ENCODE measurements around the gene PRRC2C. TPM values are rescaled to one million over a fixed set of nuclear protein-coding genes. Genes with fewer than 3 reads are reported as not detected.

Gene PRRC2C
- total RNA-seq, 4 donors from 2014 or later = 61.7 to 125 (median 94.9) TPM

GRCh38 chr1:171521567-171521966 lies 36.2 kb downstream of the PRRC2C start:
- H3K4me3 ChIP-seq = no peak overlapping the region
- WGBS, 2 donors (ENCODE audit: low coverage in 1 of 2) = 62 to 70% methylated on average over 2 of the region's 2 CpGs
- DNase-seq = no peak
- in situ Hi-C loops (cut with MboI; ENCODE audit: low pct_ligation_motif_present in 1 of 4, low pct_unique_long_range_greater_than_20kb in 1 of 4, low sequenced_read_pairs in 3 of 4) = no loop called here
- no peaks in the 10 kb centered on the region for H3K27me3 ChIP-seq
- TF ChIP-seq POLR2AphosphoS5 (IDR thresholded peaks at IDR 0.05) (no peak), POLR2A (IDR thresholded peaks at IDR 0.05) (no peak), EP300 (IDR thresholded peaks at IDR 0.05; ENCODE audit: low read depth) (no peak)
- TF ChIP-seq, protein P1, sequence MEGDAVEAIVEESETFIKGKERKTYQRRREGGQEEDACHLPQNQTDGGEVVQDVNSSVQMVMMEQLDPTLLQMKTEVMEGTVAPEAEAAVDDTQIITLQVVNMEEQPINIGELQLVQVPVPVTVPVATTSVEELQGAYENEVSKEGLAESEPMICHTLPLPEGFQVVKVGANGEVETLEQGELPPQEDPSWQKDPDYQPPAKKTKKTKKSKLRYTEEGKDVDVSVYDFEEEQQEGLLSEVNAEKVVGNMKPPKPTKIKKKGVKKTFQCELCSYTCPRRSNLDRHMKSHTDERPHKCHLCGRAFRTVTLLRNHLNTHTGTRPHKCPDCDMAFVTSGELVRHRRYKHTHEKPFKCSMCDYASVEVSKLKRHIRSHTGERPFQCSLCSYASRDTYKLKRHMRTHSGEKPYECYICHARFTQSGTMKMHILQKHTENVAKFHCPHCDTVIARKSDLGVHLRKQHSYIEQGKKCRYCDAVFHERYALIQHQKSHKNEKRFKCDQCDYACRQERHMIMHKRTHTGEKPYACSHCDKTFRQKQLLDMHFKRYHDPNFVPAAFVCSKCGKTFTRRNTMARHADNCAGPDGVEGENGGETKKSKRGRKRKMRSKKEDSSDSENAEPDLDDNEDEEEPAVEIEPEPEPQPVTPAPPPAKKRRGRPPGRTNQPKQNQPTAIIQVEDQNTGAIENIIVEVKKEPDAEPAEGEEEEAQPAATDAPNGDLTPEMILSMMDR (IDR thresholded peaks at IDR 0.05) = no peak
- H3K36me3 ChIP-seq = peaks cover 0 to 90% (median 35%) of the 10 kb centered on the region in 4 donors
- intact Hi-C loops (cut with DNase I; ENCODE audit: low total_unique reads) = no loop called here
- no peaks in the 10 kb centered on the region for H3K9me3 ChIP-seq
- H3K27ac ChIP-seq = no peak overlapping the region
- no peaks in the 10 kb centered on the region for H3K4me1 ChIP-seq

DNA sequence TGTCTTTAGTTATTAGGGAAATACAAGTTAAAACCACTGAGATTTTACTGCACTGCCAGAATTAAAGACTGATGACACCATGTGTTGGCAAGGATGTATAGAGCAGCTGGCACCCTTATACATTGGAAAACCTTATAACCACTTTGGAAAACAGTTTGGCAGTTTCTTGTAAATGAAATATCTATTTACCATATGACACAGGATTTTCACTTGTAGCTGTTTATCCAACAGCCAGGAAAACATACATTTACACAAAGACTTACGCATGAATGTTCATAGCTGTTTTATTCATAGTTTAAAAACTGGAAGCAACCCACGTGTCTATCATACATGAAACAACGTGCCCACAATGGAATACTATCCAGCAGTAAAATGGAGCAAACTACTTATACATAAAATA lies 45.3 kb downstream of the PRRC2C start:
- Histone ChIP-seq H3K4me1 (no peaks in the 10 kb centered on the region), H3K27ac (no peak overlapping the region), H3K27me3 (no peaks in the 10 kb centered on the region), H3K36me3 (peaks cover 0 to 93% (median 40%) of the 10 kb centered on the region in 4 donors), H3K4me3 (no peak overlapping the region), H3K9me3 (no peaks in the 10 kb centered on the region)
- in situ Hi-C loops (cut with MboI; ENCODE audit: low pct_ligation_motif_present in 1 of 4, low pct_unique_long_range_greater_than_20kb in 1 of 4, low sequenced_read_pairs in 3 of 4) (no loop called here), intact Hi-C loops (cut with DNase I; ENCODE audit: low total_unique reads) (no loop called here)
- TF ChIP-seq POLR2AphosphoS5 (IDR thresholded peaks at IDR 0.05) (no peak), POLR2A (IDR thresholded peaks at IDR 0.05) (no peak), EP300 (IDR thresholded peaks at IDR 0.05; ENCODE audit: low read depth) (no peak)
- TF ChIP-seq, protein P1 (IDR thresholded peaks at IDR 0.05) = no peak
- no peak for DNase-seq
- 58 to 96% methylated on average over 3 of the region's 3 CpGs for WGBS, 2 donors (ENCODE audit: low coverage in 1 of 2)

GRCh38 chr1:171532520-171532919 lies 47.2 kb downstream of the PRRC2C start:
- Histone ChIP-seq H3K36me3 (peaks cover 0 to 97% (median 41%) of the 10 kb centered on the region in 4 donors), H3K4me3 (no peak overlapping the region), H3K27me3 (no peaks in the 10 kb centered on the region), H3K9me3 (no peaks in the 10 kb centered on the region), H3K4me1 (no peaks in the 10 kb centered on the region), H3K27ac (no peak overlapping the region)
- WGBS, 2 donors (ENCODE audit: low coverage in 1 of 2) = 89 to 95% methylated on average over 7 of the region's 7 CpGs
- in situ Hi-C loops (cut with MboI; ENCODE audit: low pct_ligation_motif_present in 1 of 4, low pct_unique_long_range_greater_than_20kb in 1 of 4, low sequenced_read_pairs in 3 of 4) (no loop called here), intact Hi-C loops (cut with DNase I; ENCODE audit: low total_unique reads) (no loop called here)
- TF ChIP-seq POLR2A (IDR thresholded peaks at IDR 0.05) (no peak), POLR2AphosphoS5 (IDR thresholded peaks at IDR 0.05) (no peak), EP300 (IDR thresholded peaks at IDR 0.05; ENCODE audit: low read depth) (no peak)
- TF ChIP-seq, protein P1 (IDR thresholded peaks at IDR 0.05) = no peak
- DNase-seq = no peak

DNA sequence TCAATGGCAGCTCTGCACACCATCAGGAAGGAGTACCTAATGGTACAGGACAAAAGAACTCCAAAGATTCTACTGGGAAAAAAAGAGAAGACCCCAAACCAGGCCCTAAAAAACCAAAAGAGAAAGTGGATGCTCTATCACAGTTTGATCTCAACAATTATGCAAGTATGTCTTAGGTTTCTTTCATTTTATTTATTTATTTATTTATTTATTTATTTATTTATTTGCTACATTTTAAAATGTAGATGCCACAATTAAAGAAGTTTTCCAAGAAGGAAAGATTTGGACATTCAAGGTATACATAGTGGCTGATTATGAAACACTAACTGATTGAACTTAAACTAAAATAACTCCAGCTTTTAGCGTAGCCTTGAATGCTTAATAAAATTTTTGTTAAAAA lies 60.2 kb downstream of the PRRC2C start:
- no peak for DNase-seq
- H3K4me3 ChIP-seq = no peak overlapping the region
- H3K9me3 ChIP-seq = no peaks in the 10 kb centered on the region
- intact Hi-C loops (cut with DNase I; ENCODE audit: low total_unique reads) (no loop called here), in situ Hi-C loops (cut with MboI; ENCODE audit: low pct_ligation_motif_present in 1 of 4, low pct_unique_long_range_greater_than_20kb in 1 of 4, low sequenced_read_pairs in 3 of 4) (no loop called here)
- TF ChIP-seq POLR2A (IDR thresholded peaks at IDR 0.05) (no peak), POLR2AphosphoS5 (IDR thresholded peaks at IDR 0.05) (no peak), EP300 (IDR thresholded peaks at IDR 0.05; ENCODE audit: low read depth) (no peak)
- TF ChIP-seq, protein P1 (IDR thresholded peaks at IDR 0.05) = no peak
- 95 to 100% methylated on average over 1 of the region's 1 CpG for WGBS, 2 donors (ENCODE audit: low coverage in 1 of 2)
- no peak overlapping the region for H3K27ac ChIP-seq
- H3K4me1 ChIP-seq = no peaks in the 10 kb centered on the region
- H3K27me3 ChIP-seq = no peaks in the 10 kb centered on the region
- peaks cover 0 to 71% (median 35%) of the 10 kb centered on the region in 4 donors for H3K36me3 ChIP-seq
